Activated effector memory CD4-positive, alpha-beta T cell treated with anti-CD3 and anti-CD28 coated beads, Interleukin-2, amount 50 U/mL, for 16 hours (primary cell): ENCODE data around the gene CC2D2A.

Source experiments
- DNase-seq: peaks from one replicate; pipeline ENCODE4 v3.0.0-alpha.2; 2020

CC2D2A gene

DNA sequence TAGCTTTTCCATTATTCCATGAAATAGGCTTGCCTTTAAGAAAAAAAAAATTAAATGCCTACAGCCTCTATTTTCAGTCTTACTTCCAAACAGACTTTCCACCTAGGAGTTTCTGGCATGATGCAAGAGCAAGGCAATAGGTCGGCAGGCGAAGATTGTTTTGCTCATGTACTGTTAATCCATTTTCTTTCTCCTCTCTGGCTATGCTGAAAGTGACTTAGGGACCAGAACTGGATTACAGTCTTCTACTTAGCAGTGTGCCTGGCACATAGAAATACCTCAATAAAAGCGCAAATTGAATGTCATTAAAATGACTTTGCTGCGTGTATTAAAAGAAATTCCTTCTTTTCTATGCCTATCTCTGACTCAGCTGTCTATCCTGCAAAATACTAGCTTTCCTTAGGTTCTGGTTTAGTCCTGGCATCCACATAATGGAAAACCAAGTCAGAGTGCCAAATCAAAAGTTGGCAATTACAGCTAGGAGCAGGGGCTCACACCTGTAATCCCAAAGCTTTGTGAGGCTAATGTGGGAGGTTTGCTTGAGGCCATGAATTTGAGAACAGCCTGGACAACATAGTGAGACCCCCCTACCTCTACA, 51.9 kb downstream of the CC2D2A start:
- DNase-seq, result no peak

DNA sequence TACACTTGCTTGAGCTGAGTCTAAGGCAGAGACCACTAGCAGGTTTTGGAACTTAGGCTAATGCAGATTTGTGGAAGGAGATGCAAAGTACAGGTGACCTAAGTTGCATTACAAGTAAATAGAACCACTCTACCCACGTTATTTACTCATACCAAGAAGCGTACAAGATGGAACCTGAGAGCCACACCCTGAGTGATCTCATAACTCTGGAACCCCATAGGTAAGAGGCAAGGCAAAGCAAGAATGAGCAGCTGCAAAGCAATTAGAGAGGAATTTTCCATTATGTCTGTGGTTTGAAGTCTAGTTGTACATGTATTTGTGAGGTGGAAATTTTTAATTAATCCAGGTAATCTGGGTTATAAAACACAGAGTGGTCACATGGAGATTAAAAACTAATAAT, 55.4 kb downstream of the CC2D2A start:
- DNase-seq, result no peak

DNA sequence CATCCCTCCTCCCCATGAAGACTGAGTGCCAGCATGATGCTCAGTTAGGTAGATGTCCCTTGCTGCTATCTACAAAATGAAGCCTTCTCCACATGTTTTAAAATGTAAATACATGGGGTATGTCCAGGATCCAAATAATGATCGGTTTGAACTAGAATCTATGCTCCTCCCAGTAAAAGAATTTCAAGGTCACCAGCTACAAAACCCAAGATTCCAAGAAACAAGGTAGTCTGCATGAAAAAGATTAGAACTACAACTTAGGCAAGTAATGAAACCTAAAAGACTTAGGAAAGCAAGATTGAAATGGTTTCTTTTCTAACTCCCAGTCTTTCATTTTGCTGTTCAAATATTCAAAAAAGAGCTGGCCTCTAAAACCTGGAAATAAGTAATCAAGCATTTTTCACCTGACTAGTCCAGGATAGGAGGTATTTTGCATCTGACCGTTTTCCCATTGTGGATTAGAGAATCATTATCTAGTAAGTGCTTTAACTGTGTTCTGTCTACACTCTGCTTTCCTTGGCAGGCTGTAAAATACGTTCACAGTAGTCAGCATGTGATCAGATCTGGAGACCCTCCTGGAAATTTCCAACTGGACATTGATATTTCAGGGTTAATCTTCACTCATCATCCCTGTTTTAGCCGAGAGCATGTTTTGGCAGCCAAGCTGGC, 57.4 kb downstream of the CC2D2A start:
- DNase-seq, result no peak

DNA sequence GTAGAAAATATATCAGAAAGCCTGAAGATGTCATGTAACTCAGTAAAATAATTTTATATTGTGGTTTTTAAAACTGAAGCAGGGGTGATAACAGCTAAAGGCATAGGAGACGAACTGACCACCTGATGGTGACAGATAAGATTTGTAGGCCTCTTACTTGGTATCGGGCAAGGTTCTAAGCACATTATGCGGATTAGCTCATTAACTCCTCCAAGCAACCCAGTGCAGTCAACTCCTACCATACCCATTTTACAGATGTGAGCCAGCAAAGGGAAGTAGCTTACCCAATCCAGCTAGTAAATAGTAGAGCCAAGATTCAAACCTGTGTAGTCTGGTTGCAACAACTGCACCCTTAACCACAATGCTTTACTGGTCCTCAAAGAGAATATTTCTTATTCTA, 62.1 kb downstream of the CC2D2A start:
- no peak for DNase-seq

DNA sequence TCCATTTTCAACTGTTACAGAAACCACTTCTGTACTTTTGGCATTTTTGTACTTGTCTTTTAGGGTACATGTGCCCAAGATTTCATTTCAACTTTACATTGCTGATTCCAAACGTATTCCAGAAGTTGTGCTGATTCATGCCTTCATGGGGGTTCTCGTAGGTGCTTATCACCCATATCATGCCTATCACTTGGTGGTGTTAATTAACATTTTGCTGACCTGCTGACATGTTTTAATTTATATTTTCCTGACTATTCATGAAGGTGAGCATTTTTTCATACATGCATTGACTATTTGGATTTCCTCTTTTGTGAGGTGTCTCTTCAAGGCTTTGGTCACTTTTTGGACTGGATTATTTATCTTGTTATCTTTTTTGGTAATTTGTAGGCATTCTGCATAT, 64.1 kb downstream of the CC2D2A start:
- no peak for DNase-seq

DNA sequence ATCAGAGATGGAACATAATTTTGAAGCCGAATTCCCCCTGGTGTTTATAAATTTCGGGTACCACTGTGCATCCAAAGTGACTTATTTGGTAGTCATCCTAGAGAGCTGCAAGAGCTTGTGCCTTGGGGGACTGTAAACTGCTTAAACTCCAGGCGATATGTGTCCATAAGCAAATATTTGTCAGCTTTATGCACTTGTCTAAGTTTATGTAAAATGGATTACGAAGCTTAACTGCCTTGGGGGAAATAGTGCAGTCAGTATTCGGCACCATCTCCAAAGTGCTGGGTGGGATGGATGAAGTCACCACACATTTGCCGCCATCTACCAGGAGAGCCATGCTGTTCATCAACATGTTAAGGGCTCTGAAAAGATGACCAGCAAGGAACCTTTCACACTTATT, 65.9 kb downstream of the CC2D2A start:
- no peak for DNase-seq

DNA sequence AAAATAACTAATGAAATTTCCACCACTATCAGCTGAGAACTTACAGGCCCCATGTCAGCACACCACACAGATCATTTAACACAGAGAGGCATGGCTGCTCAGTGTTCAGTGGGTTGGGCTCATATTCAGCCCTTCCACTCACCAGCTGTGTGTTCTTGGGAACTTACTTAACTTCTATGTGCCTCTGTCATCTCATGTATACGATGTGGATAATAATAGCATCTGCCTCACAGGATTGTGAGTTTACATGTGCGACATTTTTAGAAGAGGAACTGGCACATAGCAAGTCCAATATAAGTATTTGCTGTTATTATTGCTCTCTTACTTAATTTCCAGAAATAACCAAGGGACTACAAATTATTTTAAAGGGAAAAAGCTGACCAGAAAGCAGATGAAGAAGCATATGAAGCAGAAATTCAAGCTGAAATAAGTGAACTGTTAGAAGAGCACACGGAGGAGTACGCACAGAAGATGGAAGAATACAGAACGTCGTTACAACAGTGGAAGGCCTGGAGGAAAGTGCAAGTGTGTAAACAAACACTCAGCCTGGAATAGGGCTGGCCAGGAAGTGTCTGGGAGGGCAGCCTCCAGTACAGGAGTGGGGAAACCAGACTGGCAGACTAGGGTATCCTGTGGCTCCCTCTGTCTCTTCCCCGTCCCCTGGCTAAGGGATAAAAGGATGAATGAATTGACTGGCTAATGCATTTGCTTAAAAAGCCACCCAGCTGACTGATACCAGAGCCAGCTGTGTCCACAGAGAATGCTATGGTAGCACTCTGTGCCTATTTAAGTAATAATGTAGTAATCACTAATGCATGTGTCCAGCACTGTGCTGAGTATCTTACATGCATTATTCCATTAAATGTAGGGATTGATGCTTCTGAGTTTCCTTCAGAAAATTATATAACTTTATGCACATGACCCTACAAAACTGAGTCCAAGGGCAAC, 67.1 kb downstream of the CC2D2A start:
- DNase-seq, result no peak

DNA sequence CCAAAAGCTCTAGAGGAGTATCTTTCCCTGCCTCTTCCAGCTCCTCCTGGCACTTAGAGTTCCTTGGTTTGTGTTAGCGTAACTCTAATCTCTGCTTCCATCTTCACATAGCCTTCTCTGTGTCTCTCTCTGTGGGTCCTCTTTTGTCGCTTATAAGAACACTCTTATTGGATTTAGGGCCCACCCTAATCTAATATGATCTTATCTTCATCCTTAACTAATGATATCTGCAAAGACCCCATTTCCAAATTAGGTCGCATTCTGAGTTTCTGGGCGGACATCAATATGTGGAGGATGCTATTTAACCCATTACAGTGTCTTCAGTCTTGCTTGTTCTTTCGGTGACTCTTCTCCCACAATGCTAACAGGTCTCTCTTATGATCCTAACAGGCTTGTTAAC, 72.3 kb downstream of the CC2D2A start:
- no peak for DNase-seq

DNA sequence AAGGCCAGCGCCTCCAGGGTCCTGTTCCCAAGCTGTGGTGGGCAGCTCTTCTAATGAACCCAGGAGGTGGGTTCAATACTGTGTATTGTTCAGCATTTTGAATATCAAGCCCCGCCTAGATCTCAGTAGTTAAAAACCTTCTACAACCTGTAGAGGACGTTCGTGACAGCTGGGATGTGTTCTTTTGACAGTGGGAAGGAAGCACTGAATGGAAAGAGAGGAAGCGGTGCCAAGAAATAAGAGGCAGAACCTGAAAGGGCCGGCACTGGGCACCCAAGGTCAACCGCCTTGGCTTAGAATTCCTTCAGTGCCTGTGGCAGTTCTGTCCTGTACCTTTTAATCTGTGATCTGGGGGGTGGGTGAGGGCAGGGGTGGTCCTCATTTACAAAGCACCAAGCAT, 73.1 kb downstream of the CC2D2A start:
- DNase-seq, result no peak

DNA sequence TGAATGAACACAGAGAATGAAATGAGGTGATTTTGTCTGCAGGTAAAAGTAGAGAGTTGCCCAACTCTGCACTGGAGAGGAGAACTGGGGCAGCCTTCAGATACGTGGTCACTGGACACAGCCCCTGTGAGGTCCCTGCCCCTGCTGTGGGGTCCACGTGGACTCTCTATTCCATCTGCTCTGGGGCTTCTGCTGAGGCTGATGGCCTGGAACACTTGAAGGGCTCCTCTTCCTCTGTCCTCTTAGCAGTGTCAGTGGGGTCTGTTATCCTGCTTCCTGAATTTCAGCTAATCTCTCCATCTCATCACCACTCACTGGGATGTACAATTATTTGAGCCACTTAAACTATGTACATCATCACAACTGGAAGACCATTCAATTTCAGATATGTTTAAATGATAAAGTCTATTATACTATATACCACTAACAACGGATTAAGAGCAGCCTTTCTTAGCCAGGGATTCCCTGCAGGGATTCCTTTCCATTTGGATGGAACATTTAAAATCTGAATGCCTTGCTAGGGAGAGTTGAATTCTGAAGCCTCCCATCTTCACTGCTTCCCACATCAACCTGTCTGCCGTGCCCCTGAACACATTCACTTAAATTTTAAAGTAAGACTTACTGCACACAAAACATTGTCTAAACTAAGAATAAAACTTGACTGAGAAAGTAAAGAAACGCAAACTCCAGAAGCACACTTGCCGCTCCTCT, 74.0 kb downstream of the CC2D2A start:
- DNase-seq, result no peak

DNA sequence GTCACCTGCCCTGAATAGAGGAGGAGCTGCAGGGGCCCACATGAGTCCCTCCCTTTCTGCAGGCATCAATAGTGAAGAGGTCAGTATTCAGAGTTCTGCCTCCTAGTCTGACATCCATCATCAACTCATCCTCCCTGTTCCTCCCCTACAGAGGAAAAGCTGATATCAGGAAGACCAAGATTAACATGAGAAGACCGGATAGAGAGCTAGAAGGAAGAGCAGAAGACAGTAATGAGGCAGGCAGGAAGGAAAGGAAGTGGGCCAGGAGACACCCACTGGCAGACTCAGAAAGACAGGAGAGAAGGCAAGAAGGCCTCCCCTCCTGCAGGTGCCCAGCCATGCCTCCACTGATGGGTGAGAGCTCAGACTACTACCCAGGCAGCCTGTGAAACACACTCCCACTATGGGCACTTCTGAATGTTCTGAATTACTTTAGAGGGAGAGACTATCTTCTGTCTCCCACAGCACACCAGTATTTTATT, 74.6 kb downstream of the CC2D2A start:
- no peak for DNase-seq

DNA sequence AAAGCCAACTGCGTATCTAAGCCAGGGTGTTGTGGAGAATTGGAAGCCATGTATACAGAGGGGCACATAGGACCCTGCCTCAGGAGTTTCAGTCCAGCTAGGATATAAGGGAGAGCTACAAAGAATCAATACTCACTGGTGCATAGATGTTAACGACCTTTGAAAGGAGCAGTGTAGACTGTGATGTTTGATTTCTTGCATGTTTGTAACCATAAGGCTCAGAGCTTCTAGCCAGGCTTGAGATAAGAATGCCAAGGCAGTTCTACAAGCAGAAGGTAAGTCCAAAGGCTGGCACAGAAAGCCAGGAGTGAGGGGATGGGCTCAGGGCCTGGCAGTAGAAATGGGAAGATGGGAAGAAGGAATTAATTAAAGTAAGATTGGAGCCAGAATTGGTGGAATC, 75.7 kb downstream of the CC2D2A start:
- DNase-seq, result no peak

DNA sequence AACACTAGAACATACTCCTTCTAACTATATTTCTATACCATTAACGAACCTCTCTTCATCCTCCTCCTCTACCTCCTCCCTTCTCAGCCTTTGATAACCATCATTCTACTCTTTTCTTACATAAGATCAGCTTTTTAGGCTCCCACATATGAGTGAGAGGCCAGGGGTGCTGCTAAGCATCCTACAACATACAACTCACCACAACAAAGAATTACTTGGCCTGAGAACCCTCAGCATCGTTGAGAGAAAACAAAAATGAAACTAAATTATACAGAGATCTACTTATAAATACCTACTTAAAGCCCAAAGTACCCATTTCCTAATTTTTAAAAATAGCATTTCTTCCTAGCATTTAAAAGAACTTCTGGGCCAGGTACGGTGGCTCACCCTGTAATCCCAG, 77.7 kb downstream of the CC2D2A start:
- no peak for DNase-seq

DNA sequence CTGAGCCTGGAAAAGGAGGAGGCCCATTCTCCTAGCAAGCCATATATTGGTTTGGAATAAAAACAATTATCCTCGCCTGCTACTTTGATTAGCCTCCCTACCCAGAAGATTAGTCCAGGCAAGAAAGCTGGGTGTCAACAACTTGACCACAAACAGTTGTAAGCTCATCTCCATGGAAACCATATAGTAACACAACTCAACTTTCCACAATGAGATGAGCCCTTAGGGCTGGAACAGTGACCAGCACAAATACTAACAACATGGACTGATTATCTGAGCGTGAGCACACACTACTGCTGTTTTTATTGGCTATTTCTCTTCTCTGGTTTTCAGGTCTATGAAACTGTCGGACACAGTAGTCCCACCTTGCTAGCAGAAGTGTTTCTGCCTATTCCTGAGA, 80.8 kb downstream of the CC2D2A start:
- no peak for DNase-seq

DNA sequence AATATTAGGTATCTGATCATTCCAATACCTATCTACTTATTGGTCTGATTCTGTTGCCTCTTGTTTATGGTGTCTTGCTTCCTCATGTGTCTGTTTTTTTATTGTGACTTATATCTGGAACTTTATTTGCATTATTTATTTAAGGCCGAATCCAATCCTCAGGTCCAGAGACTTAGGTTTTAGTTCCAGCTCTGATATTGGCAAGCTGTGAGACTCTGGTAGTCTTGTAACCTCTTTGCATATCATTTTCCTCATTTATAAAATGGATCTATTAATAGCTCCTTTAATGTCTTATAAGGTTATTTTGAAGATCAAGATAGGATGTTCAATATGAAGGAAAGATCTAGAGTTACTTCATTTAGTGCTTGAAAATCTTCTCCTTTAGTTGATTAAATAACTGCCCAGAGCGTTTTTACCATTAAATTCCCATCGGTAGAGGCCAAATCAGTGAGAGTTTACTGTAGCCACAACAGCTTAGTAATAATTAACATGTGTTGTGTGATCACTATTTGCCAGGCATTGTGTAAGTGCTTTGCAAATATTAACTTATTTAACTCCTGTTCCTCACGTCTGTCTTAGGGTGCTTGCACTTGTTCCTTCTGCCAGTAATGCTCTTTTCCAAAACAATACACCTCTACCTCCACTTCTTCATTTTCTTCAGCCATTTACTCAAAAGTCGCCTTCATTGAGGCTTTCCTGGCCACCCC, 82.2 kb downstream of the CC2D2A start:
- DNase-seq, result no peak

DNA sequence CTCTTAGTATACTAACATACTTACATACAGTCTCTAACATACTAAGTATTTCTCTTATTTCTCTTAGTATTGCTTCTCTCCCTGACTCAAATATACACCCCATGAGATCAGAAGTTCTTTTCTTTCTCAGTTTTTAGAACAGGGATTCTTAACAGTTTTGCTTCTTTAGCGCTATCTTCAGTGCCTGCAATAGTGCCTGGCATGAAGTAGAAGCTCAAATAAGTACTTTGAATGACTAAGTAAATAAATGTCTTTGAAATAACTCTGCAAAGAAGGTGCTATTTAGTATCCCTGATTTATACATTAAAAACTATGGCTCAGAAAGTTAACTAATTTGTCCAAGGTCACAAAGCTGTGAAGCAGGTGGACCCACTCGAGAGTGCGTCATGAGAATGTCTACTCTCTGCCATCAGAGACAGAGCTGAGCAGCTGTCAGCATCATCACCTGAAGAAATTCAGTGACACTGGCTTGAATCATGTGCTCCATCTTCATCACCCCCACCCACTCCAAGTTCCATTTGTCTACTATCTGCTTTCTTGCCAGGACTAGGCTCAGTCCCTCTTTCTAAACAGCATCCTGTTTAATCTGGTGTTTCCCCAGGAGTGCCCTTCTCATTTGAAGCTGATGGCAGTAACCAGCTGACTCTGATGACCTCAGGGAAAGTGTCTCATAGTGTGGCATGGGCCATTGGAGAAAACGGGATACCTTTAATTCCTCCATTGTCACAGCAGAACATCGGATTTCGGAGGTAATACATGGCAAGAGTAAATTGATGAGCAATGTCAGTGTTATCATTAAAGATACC, 83.1 kb downstream of the CC2D2A start:
- no peak for DNase-seq

DNA sequence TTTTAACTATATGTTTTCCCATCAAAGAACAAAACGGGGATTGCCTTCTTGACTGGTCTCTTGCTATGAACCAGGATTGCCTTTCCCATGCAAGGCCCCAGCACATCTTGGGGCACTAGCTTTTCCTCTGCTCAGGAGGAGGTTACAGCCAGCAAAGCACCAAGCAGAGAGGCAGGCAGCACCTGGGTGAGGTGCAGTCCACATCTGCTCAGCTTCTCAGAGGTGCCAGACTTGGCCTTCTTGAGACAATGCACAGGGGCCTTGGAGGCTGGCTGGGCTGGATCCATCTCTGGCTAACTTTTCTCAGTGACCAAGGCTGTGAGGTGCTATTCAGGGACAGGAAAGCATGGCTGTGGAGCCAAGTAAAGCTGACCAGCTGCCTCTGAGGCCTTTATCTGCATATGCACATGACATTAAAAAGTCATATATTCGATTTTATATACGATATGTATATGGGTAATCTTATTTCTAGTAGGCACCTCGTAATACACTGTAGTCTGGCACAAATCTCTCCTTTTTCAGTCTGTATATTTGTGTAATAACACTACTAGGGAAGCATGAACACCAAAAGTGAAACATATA, 86.9 kb downstream of the CC2D2A start:
- DNase-seq, result no peak

DNA sequence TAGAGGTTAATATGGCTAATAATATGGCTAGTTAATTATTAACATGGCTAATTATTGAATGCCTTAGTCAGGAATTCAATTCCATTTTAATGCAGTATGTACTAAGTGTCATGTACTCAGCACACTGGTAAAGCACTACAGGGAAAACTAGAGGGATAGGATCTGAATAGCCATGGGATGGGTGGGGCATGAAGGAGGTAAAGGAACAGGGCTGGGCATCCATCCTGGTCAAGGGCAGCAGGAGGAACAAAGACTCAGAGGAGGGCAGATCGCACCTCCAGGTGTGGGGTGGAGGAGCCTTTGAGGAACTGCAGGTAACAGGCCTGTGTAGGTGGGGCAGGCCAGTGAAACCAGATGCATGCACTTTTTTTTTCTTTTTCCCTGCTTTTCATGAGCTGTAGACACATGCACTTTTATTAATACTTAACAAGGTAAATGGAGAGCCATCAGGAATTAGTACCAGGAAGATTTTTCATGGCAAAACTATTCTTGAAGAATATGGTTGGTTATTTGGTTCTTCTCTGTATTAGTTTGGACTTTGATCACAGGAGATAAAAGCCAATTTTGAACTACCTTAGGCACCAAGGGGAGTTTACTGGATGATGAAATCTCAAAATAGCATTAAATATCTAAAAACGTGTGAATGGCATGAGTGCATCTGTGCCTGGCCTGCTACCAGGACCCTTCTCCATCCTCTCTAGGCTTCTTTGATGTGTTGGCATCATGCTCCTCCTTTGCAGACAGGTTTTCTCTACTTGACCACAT, 88.3 kb downstream of the CC2D2A start:
- no peak for DNase-seq

DNA sequence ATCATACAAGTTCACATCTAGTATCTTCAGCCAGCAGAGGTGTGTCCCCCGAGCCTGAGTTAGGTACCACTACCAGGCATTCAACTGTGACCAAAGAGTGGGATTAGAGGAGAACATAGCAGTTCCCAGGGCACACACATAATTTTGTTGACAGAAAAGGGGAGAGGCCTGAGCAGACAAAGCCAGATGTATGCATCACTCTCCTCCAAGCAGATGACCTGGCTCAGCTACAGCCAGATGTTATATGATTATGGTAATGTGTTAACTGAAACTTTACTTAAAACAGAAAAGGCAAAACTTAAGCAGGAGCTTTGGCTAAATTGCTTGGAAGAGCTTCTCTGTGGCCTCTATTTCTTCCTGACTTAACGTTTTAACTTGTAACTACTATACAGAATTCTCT, 88.9 kb downstream of the CC2D2A start:
- DNase-seq, result no peak

DNA sequence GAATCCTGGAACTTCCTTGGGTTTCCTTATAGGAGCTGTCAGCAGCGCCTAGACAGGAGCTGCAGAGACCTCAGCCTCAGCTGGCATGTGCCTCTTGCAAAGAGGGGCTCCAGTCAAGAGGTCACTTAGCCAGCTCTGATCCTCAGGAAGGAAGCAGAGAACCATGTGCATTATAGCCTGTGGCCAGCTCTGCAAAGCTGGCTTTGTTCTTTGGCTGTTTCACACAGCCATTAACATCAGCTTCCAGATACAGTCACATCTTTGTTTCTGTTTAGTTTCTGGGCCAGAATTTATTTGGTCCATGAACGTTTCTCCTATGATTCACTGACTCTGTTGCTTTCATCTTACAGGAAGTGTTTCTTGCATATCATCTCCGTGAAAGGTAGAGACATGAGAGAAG, 92.4 kb downstream of the CC2D2A start:
- no peak for DNase-seq

DNA sequence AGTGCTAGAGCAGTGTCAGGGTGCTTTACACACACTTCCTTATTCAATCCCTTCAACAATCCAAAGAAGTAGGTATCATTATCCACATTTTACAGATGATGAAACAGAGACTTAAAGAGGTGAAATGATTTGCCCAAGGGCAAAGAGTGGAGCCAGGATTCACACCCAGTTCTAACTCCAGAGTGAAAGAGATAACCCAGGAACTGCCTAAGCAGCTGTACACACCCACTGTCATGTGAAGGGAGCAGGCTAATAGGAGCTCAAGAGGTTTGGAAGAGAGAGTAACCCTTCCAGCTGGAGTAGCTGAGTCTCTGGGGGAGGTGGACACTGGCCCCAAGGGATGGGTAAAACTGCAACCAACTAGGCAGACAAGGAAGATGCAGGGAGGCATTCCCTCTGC, 92.9 kb downstream of the CC2D2A start:
- DNase-seq, result no peak
